Left ventricle myocardium inferior (tissue), 1 donor: ENCODE data around the gene SLC4A3. TPM values are rescaled to one million over a fixed set of nuclear protein-coding genes. Genes with fewer than 3 reads are reported as not detected.

Experiments
- DNase-seq: peaks from one replicate; pipeline ENCODE4 v3.0.0-alpha.2; 2020
- H3K27ac ChIP-seq: fragments of 200-600 bp; replicated peaks from 2 replicates; pipeline ENCODE4 v1.8.0; 2021
- H3K27me3 ChIP-seq: fragments of 200-600 bp; 2 replicates; pipeline ENCODE4 v1.8.0; 2021; ENCODE audit warnings: low read depth
- H3K36me3 ChIP-seq: fragments of 200-600 bp; 2 replicates; pipeline ENCODE4 v1.8.0; 2021
- H3K4me1 ChIP-seq: fragments of 200-600 bp; 2 replicates; pipeline ENCODE4 v1.8.0; 2021
- H3K4me3 ChIP-seq: fragments of 200-600 bp; 2 replicates; pipeline ENCODE4 v1.8.0; 2021; ENCODE audit warnings: mild to moderate bottlenecking, moderate library complexity
- H3K9me3 ChIP-seq: fragments of 200-600 bp; replicated peaks from 2 replicates; pipeline ENCODE4 v1.8.0; 2021
- CTCF ChIP-seq: fragments of 200-600 bp; IDR thresholded peaks from 2 replicates; pipeline ENCODE4 v1.8.0; 2021; ENCODE audit warnings: antibody characterized with exemption, mild to moderate bottlenecking, borderline replicate concordance
- intact Hi-C: fragments of 100-400 bp; cut with micrococcal nuclease; formaldehyde crosslinking; loops from one replicate; pipeline ENCODE4 v1.11.0; 2022
- total RNA-seq: library from RNA; stranded (reverse); fragmentation: NEBNext Ultra II Directional; extraction: Animal tissue kit (Norgen Biotek cat#: 25700); gene quantifications from one replicate; pipeline ENCODE4 v1.2.1, GENCODE V29; 2021
- donor health status: DM: no; HTN: yes; CAD: no; lungs with severe emphysema.

The SLC4A3 gene
- total RNA-seq, 1 donor from 2014 or later, result 426 TPM

GRCh38 chr2:219634951-219635751 lies 7.7 kb downstream of the SLC4A3 start:
- DNase-seq, result no peak
- Histone ChIP-seq H3K36me3 (peaks cover 35% of the 10 kb centered on the region), H3K4me1 (peaks cover 78% of the 10 kb centered on the region), H3K4me3 (peak overlapping the region; percentile 68), H3K27ac (peak overlapping the region; percentile 97), H3K9me3 (no peaks in the 10 kb centered on the region), H3K27me3 (no peaks in the 10 kb centered on the region)
- intact Hi-C loops, result no loop called here
- no peak for TF ChIP-seq CTCF

- Histone ChIP-seq H3K27ac (peak overlapping the region; percentile 97), H3K4me3 (peak overlapping the region; percentile 68), H3K27me3 (no peaks in the 10 kb centered on the region), H3K4me1 (peaks cover 86% of the 10 kb centered on the region), H3K36me3 (peaks cover 45% of the 10 kb centered on the region), H3K9me3 (no peaks in the 10 kb centered on the region)
- no peak for DNase-seq
- TF ChIP-seq CTCF, result no peak
- intact Hi-C loops, result no loop called here
These were observed 8.9 kb downstream of the SLC4A3 start for GRCh38 chr2:219636144-219636915.

GRCh38 chr2:219636941-219637841 lies 9.8 kb downstream of the SLC4A3 start:
- TF ChIP-seq CTCF, result no peak
- no peak for DNase-seq
- Histone ChIP-seq H3K36me3 (peaks cover 42% of the 10 kb centered on the region), H3K4me3 (peak overlapping the region; percentile 68), H3K27ac (peak overlapping the region; percentile 97), H3K9me3 (no peaks in the 10 kb centered on the region), H3K4me1 (peaks cover 92% of the 10 kb centered on the region), H3K27me3 (no peaks in the 10 kb centered on the region)
- intact Hi-C loops, result no loop called here

- no peak for TF ChIP-seq CTCF
- H3K36me3 ChIP-seq, result peaks cover 36% of the 10 kb centered on the region
- intact Hi-C loops, result no loop called here
- H3K9me3 ChIP-seq, result no peaks in the 10 kb centered on the region
- H3K4me1 ChIP-seq, result peaks cover 92% of the 10 kb centered on the region
- H3K27me3 ChIP-seq, result peaks cover 2% of the 10 kb centered on the region
- H3K4me3 ChIP-seq, result peak overlapping the region; percentile 17
- peak overlapping the region; percentile 97 for H3K27ac ChIP-seq
- no peak for DNase-seq
These were observed 10.4 kb downstream of the SLC4A3 start for GRCh38 chr2:219637842-219638185.
